PFSK-1 (cell line): ENCODE results near the gene RNF144B.

Experiments
- FOXP2 ChIP-seq: optimal IDR thresholded peaks from 2 replicates; pipeline ENCODE3; 2011; ENCODE audit warnings: borderline replicate concordance, control low read depth, inconsistent platforms; ENCODE audit not compliant: insufficient read depth; ENCODE audit errors: extremely low read length, extremely low read depth
- POLR2AphosphoS5 ChIP-seq: IDR thresholded peaks from 2 replicates; pipeline ENCODE4 v1.6.1; 2012; ENCODE audit warnings: low read depth, mild to moderate bottlenecking, control low read depth, low read length, moderate library complexity
- REST ChIP-seq, 2 experiments: IDR thresholded peaks; 2 replicates each; pipeline versions ENCODE4 v1.6.1 to v1.8.0; 2011 to 2012; ENCODE audit warnings: low read depth in 2 of 2, low read length in 2 of 2, control low read depth in 1 of 2, inconsistent platforms in 1 of 2, mild to moderate bottlenecking in 1 of 2, moderate library complexity in 1 of 2; ENCODE audit not compliant: insufficient read depth in 1 of 2
- SIN3A ChIP-seq: IDR thresholded peaks from 2 replicates; pipeline ENCODE4 v1.6.1; 2012; ENCODE audit warnings: mild to moderate bottlenecking, low read length, moderate library complexity, borderline replicate concordance; ENCODE audit not compliant: insufficient read depth
- TAF1 ChIP-seq: IDR thresholded peaks from 2 replicates; pipeline ENCODE4 v1.6.1; 2012; ENCODE audit warnings: low read length, control low read depth, borderline replicate concordance; ENCODE audit not compliant: insufficient read depth

GRCh38 chr6:18478610-18479009 lies 91.5 kb downstream of the RNF144B start:
- TF ChIP-seq SIN3A, result no peak
- TF ChIP-seq REST (IDR thresholded peaks at IDR 0.05; ENCODE audit: insufficient read depth in 1 of 2, low read depth in 2 of 2, low read length in 2 of 2), result no peak
- TF ChIP-seq TAF1, result no peak
- TF ChIP-seq POLR2AphosphoS5, result no peak
- TF ChIP-seq FOXP2, result no peak
